ENCODE data around the gene CDT1.

Gene CDT1

GRCh38 chr16:88803264-88803987, at the start of gene CDT1:
CDT1 (plus strand) TSS chr16:88803789; CDS start chr16:88803832, 43 bp downstream.
- H3K4me3 ChIP-seq: peak within 1 kb of the TSS; percentile 59 to 68 (median 62)
- H3K27ac ChIP-seq: peak within 1 kb of the TSS in 20 of 21 experiments; percentile 53 to 88 (median 79)

DNA sequence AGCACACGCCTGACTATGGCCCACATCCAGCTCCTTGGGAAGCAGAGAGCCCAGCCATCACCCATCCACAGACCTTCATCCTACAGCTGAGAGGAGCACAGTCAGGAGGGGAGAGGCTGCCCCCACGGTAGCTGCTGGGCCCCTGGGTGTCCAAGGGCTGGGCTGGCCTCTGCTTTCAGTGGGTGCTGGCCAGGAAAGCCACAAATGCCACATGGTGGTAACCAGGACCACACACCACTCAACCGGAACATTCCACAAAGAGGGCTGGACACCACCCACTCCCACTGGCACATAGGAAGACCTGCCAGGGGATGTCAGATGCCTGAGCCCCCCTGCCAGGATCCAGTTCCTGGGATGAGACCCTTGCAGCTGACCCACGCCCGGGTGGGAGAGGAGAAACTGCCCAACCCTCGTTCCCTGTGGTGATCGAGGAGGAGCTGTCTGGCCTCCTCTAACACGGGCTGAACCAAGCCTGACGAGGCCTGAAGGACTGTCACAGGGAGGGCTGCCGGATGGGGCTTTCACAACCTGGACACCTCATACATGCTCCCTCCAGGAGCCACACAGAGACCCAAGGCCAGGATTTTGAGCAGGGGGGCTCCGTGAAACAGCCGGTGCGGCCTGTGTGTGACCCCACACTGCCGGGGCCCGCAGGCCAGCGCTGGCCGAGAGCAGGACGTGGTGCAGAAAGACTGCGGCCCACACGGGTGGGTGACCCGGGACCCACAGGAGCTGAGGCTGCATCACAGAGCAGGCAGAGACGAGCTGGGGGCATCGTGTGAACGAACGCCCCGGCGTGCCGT, 49.3 kb upstream of the CDT1 start:
- Histone ChIP-seq H3K4me3 (no peak overlapping the region), H3K27ac (peak overlapping the region in 4 of 21 experiments; percentile 14 to 47 (median 30))

DNA sequence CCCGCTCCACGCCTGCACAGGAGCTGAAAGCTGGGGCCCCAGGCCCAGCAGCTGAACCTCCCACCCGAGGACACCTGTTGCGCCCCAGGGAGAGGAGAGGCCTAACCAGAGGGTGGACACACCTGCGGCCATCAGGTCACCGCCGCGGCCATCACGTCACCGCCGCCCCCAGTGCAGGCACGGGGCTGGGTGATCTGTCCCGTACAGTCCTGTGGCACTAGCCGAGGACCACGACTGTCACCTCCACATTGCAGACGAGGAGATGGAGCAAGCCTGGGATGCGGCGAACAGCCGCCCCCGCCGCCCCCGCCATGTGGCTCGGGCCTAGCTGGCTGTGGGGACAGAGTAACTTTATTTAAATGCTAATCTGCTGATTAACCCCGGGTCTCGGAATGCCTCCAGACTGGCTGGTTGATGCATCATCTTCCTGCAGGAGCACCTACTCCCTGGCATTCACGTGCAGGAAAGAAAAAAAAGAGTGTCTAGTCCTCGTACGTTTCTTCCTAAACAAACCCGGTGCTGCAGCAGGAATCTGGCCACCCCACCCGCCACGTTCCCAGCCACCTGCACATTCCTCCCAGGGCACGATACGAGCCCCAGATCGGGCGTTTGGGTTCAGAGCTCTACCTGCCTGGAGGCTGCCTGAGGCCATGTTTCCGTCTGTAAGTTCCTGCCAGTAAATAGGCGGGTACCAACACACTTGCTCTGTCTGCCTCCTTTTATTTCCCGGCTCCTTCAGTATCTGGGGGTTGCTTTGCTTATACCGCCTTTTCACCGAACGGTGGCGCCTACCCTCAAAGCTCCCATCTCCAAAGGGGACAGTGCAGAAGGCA, 48.5 kb upstream of the CDT1 start:
- peak overlapping the region in 12 of 21 experiments; percentile 2 to 73 (median 30) for H3K27ac ChIP-seq
- no peak overlapping the region for H3K4me3 ChIP-seq

- Histone ChIP-seq H3K4me3 (no peak overlapping the region), H3K27ac (peak overlapping the region in 12 of 21 experiments; percentile 2 to 73 (median 30))
These were observed 47.7 kb upstream of the CDT1 start for GRCh38 chr16:88755745-88756443.

- peak overlapping the region in 2 of 21 experiments; percentile 6 to 46 for H3K27ac ChIP-seq
These were observed 45.2 kb upstream of the CDT1 start for GRCh38 chr16:88758227-88758943.

GRCh38 chr16:88758944-88759244, 44.7 kb upstream of the CDT1 start:
- no peak overlapping the region for H3K4me3 ChIP-seq
- H3K27ac ChIP-seq: peak overlapping the region in 3 of 21 experiments; percentile 6 to 69 (median 37)

More at GRCh38 chr16:88758227-88758943, 45.2 kb upstream of the CDT1 start:
- H3K4me3 ChIP-seq: no peak overlapping the region

DNA sequence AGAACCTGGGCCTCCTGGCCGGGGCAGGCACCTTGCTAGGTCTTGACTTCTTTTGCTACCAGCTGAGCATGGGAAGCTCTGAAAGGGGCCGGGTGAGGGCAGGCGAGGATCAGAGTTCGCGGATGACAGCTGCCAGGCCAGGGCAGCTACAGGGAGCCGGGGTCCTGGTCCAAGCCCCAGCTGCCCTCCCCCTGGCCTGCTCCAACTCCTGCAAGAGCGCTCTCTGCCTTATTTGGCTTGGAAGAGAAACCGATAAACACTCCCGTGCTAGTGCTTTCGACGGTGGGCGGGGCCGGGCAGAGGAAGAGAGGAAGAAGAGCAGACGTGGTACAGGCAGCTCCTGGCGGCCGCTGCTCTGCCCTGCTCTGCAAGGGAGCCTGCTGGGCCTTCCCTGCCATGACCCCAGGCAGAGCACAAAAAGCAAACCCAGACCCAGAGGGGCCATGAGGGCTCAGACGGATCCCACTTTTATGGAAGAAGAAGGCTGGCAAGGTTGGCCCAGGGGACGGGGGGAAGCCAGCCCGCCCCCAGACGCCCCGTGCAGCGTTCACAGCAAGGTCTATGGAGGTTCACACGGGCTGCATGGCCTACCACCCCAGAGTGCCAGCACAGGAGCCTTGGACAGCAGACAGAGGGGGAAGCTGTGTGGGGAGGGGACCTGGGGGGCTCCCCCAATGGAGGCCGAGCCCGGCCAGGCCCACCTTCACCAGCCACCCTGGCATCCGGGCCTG, 44.2 kb upstream of the CDT1 start:
- Histone ChIP-seq H3K27ac (peak overlapping the region in 4 of 21 experiments; percentile 6 to 69 (median 32)), H3K4me3 (no peak overlapping the region)

DNA sequence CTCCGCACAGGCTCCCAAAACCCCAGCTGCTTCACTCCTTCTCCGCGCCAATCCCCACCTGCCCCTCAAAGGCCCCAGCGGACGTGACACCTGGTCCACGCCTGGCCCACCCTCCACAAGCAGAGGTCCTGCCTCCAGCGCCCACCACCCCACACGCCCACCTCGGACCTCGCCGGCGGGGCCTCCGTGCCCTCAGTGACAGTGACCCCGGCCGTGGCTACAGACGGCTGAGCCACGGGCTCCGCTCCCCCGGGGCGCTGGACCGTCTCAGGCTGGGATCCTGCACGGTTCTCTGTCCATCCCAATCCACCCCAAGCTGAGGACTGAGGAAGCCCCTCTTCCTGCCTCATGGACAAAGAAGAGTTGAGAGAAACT, 43.6 kb upstream of the CDT1 start:
- Histone ChIP-seq H3K4me3 (no peak overlapping the region), H3K27ac (peak overlapping the region in 3 of 21 experiments; percentile 28 to 69 (median 37))

- no peak overlapping the region for H3K4me3 ChIP-seq
- H3K27ac ChIP-seq: peak overlapping the region in 2 of 21 experiments; percentile 37 to 69
These were observed 43.0 kb upstream of the CDT1 start for GRCh38 chr16:88760424-88761142.

DNA sequence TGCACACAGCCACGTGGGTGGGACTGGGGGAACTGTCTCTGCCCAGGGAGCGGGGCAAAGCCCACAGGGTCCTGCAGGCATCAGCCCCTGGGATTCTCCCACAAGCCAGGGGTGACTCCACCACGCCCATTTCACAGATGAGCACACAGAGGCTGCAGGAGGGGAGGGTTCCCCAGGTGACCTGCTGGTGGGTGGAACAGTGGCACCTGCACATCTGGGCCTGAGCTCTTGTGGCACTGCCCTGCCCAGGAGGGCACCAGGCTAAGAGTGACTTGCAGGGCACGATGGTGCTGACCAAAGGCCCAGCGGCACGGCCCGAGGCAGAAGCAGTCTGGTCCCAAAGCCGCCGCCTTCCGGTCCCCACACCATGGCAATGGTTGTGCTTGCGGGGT, 42.5 kb upstream of the CDT1 start:
- Histone ChIP-seq H3K4me3 (no peak overlapping the region), H3K27ac (peak overlapping the region in 1 of 21 experiments; percentile 1)

- peak overlapping the region in 3 of 21 experiments; percentile 1 to 49 (median 30) for H3K27ac ChIP-seq
- no peak overlapping the region for H3K4me3 ChIP-seq
These were observed 41.8 kb upstream of the CDT1 start for GRCh38 chr16:88761830-88762229.

DNA sequence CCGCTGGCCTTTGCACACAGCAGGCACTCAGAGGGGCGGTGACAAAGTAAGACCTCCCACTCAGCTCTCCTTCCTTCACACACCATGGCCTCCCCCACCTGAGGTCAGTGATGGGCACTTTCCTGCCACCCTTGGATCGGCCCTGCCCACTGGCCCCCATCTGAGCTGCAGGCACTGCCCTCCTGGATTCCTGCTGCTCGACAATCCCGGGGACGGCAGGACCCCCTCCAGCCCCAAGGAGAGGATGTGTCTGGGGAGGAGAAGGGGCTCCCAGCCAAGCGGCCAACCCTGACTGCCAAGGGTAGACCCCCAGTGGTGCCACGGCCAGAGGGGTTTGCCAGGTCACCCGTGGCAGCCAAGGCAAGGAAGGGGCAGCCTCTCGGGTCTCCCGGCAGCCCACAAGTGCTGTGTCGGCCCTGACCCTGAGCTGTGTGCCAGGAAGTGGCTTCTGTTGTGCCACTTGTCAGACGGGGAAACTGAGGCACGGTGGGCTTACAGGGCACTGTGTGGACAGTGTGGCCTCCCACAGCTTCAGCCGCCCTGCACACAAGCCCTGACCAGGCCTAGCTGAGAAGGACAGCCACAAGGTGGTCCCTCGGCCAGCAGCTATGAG, 41.2 kb upstream of the CDT1 start:
- Histone ChIP-seq H3K27ac (peak overlapping the region in 2 of 21 experiments; percentile 30 to 49), H3K4me3 (no peak overlapping the region)

GRCh38 chr16:88762941-88763340, 40.6 kb upstream of the CDT1 start:
- Histone ChIP-seq H3K4me3 (no peak overlapping the region), H3K27ac (peak overlapping the region in 3 of 21 experiments; percentile 36 to 62 (median 42))

- Histone ChIP-seq H3K27ac (peak overlapping the region in 1 of 21 experiments; percentile 62), H3K4me3 (no peak overlapping the region)
These were observed 40.0 kb upstream of the CDT1 start for GRCh38 chr16:88763502-88764053.

DNA sequence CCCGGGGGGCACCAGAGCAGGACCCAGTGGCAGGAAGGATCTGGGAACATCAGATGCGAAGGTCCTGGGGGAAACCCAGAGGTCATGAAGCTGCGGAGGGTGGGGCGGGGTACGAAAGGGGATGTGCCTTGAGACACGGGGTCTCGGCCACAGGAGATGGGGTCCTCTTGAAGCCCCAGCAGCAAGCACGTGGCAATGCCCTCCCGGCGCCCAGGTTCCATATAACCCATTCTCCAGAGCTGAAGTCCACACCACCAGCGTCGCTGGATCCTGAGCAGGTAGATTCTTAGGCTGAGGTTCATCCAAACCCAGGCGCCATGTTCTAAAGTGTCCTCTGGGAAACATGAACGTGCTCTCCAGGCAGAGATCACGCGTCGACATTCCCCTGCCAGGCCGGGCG, 39.5 kb upstream of the CDT1 start:
- H3K27ac ChIP-seq: no peak overlapping the region
- H3K4me3 ChIP-seq: no peak overlapping the region

- Histone ChIP-seq H3K4me3 (no peak overlapping the region), H3K27ac (no peak overlapping the region)
These were observed 38.7 kb upstream of the CDT1 start for GRCh38 chr16:88764913-88765349.

- Histone ChIP-seq H3K4me3 (no peak overlapping the region), H3K27ac (peak overlapping the region in 8 of 21 experiments; percentile 21 to 73 (median 64))
These were observed 36.6 kb upstream of the CDT1 start for GRCh38 chr16:88766975-88767374.

Data from skin epidermis (tissue), 12 donors.